HTERT RPE-1 (cell line): ENCODE results near the gene PARD3B.

ENCODE experiments used
- in situ Hi-C: fragments of 300-500 bp; cut with MboI; formaldehyde crosslinking; loops from 4 replicates; pipeline ENCODE4 v1.14.3; 2020; ENCODE audit warnings: low sequenced_read_pairs

Gene PARD3B

DNA sequence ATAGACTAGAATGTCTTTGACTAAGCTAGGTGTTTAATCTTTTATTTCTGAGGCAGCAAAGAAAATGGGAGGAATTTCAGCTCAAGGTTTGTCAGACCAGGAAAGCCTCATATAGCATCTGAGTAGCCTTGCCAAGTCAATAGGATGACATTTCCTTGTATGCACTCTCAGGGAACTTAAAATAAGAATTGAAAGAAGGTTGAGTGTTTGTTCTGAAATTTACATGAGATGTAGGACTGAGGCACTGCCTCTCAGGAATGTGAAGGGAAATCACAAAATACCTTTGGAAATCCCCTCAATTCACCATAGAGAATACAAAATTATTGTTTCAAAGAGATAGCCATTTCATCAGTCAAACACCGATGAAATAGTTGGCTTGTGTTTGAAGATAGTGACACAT is 745.0 kb downstream of the PARD3B start:
- in situ Hi-C loops, result no loop called here

DNA sequence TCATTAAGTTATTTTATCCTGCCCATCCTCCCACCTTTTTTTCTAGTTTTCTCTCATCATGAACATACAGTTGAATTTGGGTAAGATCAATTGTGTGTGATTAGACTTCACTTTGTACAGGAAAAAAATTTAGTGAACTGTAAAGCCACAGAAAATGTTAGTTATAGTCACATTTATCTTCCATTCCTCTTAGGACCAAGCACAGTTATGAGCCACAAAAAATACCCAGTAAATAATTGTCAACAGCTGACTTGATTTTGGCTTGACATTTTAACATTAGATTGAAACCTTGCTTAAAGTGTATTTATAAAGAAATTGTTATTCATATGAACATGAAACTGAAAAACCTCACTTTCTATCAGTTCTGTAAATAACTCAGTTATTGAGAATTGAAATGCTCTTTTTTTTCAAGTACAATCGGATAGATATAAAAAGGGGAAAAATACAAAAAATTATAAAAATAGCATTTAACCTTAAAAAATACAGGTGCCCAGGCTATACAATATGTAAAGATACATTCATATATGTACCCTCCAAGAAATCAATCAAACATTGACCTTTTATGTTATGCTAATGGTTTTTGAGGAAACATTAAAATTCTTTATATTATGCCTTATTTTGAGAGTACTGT is 747.5 kb downstream of the PARD3B start:
- in situ Hi-C loops, result no loop called here

DNA sequence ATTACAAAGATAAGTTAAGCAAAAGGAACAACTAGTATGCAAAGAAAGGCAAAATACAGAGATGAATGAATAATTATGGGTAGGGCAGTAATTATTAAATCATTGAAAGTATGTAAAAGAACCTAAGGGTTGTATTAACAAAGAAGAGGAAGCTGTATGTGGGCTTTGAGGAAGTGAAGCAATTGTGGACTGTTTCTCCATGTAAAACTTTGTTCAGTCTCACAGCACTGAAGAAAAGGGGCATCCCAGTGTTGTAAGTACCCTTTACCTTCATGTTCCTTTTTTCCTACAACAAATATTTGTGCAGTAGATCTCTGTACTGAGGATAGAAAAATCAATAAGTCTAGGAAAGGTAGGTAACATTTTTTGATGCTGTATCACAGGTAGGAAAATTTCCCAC is 748.3 kb downstream of the PARD3B start:
- in situ Hi-C loops, result no loop called here

DNA sequence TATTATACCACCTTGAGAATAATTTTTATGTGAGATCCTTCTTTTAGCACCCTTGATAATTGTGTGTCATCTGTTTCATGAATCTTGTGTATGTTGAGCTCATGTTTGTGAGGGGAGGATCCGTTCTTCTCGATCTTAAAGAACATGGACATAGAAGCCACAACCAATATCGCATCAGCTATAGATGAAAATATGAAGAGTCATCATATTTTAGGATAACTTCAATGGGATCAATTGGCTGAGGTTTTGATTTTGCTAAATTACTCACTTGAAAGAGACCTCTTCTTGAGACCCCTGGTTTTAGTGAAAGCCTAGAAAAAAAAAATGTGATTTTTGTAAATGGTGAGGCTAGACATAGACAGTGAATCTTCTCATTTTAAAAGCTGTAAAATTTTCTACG is 751.7 kb downstream of the PARD3B start:
- in situ Hi-C loops, result no loop called here

DNA sequence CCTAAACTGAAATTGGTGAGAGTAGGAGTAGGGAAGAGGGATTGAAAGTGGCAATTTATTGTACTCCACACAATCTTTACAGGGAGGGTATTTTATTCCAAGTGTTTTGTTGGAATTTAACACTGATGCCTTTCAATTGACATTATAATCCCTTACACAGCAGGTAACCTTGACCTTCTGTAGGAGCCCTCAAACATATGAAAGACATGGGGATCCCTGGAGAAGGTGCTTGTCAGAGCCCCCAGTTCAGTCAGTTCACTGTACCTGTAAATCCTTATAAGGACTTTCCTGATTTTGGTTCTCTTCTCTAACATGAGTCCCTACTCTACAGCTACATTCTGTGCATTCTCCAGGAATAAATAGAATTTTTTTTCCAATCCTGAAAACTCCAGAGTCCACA is 752.1 kb downstream of the PARD3B start:
- in situ Hi-C loops, result no loop called here

DNA sequence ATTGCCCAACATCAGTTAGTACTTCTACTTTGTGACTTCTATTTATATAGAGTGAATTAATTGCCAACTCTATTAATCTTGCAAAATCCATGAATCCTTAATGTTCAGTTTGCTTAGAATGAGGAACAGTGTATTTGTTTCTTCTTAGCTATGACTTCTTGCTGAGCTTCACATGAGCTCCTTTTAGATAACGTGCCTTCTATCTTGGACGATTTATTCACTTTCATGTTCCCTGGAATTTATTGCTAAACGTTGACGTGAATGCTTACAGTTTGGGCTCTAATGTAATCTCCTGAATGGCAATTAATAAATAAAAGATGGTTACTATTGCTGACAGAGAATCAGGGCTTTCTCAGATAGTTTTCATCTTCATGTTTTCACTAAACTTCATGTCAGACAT is 752.6 kb downstream of the PARD3B start:
- in situ Hi-C loops, result no loop called here

DNA sequence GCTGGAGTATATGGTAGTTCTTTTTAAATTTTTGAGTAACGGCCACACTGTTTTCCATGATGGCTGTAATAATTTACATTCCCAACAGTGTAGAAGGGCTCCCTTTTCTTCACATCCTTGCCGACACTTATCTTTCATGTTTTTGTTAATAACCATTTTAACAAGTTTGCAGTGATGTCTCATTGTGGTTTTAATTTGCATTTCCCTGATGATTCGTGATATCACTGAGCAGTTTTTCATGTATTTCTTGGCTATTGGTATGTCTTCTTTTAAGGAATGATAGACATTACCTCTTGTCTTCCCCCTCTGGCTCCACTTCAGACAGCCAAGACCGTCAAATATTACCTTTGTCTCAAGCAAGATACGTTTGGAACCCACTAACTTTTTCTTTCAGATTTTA is 765.9 kb downstream of the PARD3B start:
- in situ Hi-C loops, result no loop called here

DNA sequence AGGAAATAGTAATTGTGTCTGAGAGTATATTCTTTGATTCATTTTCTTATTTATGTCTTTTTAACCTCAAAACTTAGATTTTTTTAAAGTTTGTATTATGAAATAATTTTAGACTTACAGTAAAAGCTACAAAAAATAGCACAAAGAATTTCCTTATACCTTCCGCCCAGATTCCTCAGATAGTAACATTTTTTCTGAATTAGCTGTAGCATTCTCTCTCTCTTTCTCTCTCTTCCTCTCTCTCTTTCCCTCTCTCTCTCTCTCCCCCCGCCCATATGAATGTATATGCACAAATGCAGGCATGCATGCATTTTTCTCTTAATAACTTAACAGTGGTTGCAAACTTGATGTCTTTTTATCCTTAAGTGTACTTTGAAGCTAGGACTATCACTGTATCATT is 776.0 kb downstream of the PARD3B start:
- in situ Hi-C loops, result no loop called here

DNA sequence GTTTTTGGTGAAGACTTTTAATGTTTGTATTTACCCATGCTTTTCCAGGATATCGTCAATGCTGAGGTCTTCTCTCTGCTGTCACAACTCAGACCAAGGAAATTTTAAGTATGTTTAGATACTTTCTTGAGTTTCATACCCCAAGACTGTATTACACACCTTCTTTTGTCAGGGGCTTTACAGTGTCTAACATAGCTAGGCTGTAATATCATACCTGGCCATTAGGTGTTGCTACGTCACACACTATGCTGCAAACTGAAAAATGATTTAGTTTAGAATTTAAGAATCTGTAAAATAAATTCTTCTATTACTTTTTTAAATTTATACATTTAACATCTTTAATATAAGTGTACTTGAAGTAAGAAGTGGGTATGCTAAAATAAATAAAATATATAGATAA is 778.7 kb downstream of the PARD3B start:
- in situ Hi-C loops, result no loop called here

DNA sequence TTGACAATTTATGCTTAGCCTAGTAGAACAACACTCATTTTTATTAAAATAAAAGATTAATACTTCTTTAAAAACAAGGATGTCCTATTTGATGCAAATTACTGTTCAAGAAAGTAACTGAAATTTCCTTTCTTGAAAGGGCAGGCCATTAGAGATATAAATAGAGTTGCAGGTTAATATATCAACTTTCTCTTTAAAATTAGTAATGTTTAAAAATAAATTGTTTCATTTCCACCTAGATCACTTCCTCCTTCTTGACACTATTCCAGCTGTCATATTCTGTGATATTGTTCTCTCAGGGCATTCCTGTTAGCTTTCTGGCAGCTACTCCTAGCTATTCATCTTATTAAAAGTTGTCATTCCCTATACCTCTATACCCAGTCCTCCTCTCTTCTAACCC is 779.1 kb downstream of the PARD3B start:
- in situ Hi-C loops, result no loop called here

DNA sequence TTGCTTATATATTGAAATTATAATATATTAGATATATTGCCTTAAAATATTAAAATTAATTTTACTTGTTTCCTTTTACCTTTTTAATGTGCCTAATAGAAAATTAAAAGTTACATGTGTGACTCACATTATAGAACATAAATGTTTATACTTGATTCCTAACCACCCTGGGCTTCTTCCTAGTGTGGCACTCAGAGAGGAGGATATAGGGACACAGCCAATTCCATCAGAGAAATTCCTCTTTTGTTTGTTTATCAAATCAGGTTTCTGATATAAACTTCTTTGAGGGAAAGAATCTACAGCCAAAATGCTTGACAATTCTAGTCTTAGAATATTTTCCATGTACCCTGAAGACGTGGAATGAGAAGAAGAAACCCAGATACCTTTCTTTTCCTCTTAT is 788.1 kb downstream of the PARD3B start:
- in situ Hi-C loops, result no loop called here

DNA sequence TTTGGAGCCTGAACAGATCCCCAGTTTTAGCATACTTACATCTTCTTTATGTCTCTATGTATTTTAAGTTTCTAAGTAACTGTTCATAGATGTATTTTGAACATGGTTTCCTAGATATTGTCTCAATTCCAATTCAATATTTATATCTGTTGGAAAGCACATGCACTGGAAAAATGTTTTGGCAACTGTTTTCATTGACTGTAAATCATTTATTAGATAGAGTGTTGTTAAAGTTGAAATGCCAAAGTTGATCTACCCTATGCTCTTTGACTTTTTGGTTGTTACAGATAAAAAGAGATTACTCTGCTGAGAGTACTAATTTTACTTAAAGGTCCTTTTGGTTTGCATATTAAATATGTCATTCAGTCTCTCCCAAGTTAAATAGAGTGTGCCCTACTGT is 792.0 kb downstream of the PARD3B start:
- in situ Hi-C loops, result no loop called here

DNA sequence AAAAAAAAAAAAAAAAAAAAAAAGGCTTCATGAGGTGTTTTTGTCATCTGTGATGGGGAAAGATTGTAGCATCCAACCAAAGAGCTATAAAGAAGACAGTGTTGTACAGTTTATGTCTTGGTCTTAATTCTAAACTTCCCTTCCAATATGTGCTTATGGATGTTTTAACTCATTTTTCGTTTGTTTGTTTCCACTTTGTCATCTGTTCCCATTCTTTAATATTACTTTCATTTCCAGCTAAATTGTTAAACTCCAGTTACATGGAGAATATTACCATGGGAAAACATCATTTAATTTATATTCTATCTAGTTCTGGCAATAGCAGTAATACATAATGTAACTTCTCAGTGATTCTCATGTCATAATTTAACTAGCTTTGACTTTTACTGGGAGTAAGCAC is 792.9 kb downstream of the PARD3B start:
- in situ Hi-C loops, result no loop called here

DNA sequence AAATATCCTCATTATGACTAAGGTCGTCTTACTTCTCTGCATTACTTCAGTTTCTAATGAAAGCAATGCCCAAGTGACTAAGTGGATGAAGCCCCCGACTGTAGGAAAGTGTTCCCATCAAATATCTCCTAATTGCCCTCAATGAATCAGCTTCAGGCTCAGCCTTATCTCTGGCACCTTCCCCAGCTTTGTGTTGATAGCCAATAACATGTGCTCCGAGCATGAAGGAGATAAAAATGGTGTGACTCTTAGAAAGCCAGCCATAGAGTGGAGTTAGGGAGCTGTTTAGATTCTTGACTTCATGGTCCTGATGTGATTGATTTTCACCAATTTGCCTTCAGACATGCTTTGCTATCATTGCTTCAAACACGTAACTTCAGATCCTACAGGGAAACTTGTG is 797.8 kb downstream of the PARD3B start:
- in situ Hi-C loops, result no loop called here

DNA sequence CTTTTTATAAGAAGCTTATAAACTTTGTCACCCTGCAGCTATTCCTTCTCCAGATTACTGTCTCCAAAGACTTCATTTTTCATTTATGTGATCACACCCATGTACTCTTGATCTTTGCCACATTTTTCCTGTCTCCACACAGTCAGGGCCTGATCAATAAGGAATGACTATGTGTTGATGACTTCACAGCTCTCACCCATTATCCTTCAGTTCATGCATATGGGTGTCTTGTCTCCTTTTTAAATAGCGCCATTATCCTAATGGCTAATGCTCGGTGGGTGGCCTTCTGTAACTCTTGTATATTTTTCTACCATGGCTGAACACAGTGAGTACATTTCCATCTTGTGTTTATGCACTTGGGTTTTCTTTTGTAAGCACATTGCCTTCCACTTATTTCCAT is 801.4 kb downstream of the PARD3B start:
- in situ Hi-C loops, result no loop called here

DNA sequence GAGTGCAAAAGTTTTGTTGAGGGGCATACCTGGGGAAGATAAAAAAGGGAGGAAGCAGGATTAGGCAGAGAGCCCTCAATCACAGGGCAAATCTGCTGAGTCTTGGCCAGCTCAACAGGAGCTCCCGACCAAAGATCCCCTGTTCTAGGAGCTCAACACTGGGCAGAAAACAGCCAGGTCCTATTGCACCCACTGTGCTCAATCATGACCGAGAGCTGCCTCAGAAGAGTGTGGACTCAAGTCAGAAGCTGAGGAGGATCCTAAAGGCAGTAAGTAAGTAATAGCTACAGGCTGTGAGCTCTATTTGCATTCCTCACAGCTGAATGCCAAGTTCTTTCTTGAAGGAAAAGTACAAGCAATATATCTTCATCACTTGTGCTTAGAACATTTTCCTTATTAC is 802.6 kb downstream of the PARD3B start:
- in situ Hi-C loops, result no loop called here

DNA sequence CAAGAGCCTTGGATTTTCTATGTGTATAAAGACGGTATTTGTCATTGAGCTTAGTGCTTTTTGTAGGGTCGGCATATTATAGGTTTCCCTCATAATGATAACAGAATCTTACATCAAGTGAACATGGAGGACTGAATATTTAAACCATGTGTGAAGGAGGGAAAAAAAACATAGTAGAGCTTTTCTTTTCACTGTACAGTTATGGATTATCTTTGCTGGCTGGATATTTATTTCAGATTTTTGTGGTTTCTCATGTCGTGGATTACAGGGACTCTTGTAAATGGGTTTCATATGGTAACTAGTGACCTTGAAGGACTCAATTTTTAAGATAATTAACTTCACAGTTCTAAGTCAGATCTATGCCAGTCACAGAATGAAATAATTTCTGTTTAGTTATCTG is 806.8 kb downstream of the PARD3B start:
- in situ Hi-C loops, result no loop called here

DNA sequence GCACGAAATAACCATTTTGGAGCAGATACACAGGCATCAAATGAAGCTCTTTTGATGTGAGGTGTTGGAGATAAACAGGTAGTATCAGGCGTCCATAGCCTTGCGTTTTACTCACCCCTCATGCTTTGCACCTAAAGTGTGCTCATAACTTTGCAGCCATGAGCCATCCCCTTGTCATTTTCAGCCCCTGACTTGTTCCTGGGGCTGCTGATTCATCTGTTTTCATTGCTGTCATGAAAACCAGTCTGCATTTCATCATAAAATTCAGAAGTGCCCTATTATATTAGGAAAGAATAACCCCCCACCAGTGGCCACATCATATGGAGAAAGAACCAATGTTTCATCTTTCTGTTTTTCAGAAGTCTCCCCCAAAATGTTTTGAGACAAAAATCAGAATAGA is 807.3 kb downstream of the PARD3B start:
- in situ Hi-C loops, result no loop called here

DNA sequence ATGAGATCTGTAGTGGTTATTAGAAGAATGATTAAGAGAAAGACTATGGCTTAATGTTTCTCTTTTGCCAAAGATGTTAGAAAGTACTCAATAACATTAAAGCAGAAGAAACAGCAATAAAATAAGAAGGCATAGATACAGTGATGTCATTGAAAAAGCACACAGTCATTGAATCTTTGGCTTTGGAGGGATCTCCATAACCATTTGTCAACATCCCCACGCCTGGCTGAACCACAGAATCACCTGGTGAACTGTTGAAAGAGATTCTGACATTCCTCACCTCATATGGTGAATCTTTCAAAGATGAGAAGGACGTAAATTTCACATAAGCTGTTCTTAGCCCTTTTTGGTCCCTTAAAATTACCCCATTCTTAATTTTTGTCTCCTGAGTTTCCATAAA is 812.5 kb downstream of the PARD3B start:
- in situ Hi-C loops, result no loop called here

DNA sequence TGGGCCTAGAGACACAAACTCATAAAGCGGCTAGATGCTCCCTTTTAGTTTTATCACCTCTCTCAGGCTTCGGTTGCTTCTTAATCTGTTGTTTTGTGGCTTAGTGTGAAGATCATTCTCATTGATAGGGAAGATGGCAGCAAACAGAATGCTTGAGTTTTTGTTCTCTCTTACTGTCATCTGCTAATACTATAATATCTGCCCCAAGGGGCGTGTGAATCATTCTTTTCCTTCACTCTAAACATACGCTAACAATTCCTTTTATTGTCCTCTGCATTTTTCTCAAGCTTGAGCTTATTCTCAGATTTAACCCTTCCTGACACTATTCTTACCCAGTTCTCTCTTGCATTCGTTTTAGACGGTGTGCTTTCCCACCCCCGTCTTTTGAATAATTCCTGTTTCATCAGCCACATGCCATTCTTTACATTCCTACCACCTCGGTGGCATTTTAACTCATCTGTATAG is 813.1 kb downstream of the PARD3B start:
- in situ Hi-C loops, result no loop called here

DNA sequence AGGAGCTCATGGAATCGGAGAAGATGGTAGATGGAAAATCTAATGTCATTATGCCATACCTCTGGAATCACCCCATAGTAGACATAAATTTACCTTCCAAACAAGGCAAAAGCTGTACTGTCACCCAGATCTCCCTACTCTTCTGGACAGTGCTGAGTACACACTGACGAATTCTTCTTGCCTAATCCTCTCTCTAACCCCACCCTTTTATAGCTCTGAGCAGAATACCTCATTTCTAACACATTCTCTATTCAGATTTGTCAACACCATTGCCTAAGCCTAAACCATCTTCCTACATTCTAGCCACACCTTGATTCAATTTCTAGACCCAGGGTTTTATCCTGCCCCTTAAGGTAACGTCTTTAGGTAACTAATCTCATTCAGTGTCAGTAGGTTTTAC is 816.0 kb downstream of the PARD3B start:
- in situ Hi-C loops, result no loop called here

DNA sequence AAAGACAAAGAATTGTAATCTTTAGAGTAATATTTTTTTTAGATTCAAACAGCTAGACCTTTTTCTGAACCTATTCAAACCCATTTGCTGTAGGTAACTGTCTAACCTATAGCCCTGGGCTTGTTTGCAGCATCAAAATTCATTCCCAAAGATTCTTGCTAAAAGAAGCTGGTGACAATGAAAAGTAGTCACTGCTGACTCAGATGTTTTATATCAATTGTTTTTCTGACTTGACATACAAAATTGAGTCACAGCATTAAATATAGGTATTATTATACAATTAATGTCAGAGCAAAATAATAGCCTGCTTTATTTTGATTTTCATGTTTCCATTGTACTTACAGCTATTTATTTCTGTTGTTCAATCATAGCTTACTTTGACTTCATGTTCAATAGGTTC is 816.7 kb downstream of the PARD3B start:
- in situ Hi-C loops, result no loop called here

DNA sequence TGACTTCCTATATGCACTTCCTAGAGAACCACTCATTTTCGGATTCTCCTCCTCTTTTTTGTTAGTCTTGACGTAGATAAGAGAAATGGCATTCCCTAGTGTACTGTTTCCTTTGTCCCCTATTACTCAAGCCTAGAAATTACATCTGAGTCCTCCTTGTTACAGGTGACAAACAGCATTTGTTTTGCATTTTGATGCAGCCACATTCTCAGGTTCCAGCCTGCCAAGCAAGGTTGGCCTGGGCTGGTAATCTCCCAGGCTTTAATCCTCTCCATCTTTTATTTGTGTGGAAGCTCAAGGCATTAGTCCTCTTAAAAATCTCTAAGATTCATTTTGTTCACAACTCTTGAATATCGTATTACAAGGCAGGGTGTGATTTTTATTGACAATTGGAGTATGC is 819.0 kb downstream of the PARD3B start:
- in situ Hi-C loops, result no loop called here
